Heart left ventricle (tissue), 13 donors: Measurements from ENCODE around the gene CAPN11.

Source experiments
- POLR2A ChIP-seq, 2 donors: fragments of 450-650 bp; IDR thresholded peaks; one replicate each; pipeline ENCODE4 v1.6.1; 2017; ENCODE audit warnings: antibody characterized with exemption in 2 of 2, mild to moderate bottlenecking in 2 of 2, moderate library complexity in 2 of 2
- TF ChIP-seq, protein P1 (sequence below), 12 donors: fragments of 200-600 bp; sonication (generic) in 4 of 12; IDR thresholded peaks; one replicate each; pipeline versions ENCODE4 v1.5.0 to v1.8.0; 2018 to 2022; ENCODE audit warnings: antibody characterized with exemption in 12 of 12, mild to moderate bottlenecking in 5 of 12
- donor health status: ischemic (EF 13 %, LVEDD 7.1; RV severe dilation, severe dysfunction).
- donor health status: DM: no; HTN: yes; CAD: no.
- donor health status: DM: no; HTN: no; CAD: no.
- donor health status: ischemic (EF 25% LVEDD 6.9; RV normal size, moderate dysfunction).
- donor health status: ischemic (EF 25% LVEDD 5.7; RV mildly dilated, moderate dysfunction).
- donor health status: ischemic (EF 35%, LVEDD 5.7; RV mildly dilated, moderate dysfunction).
- donor health status: nonischemic (EF 11% LVEDD 7.7; RV severe dilation, severe dysfunction).
- donor health status: DM: yes; HTN: yes; CAD: no.
- donor health status: PGD.
- donor health status: ischemic (EF 29% LVEDD 5.4; RV normal size, mild dysfunction).
- donor health status: nonischemic (EF 23%, LVEDD 6.1; RV moderate dilation, normal function).

DNA sequence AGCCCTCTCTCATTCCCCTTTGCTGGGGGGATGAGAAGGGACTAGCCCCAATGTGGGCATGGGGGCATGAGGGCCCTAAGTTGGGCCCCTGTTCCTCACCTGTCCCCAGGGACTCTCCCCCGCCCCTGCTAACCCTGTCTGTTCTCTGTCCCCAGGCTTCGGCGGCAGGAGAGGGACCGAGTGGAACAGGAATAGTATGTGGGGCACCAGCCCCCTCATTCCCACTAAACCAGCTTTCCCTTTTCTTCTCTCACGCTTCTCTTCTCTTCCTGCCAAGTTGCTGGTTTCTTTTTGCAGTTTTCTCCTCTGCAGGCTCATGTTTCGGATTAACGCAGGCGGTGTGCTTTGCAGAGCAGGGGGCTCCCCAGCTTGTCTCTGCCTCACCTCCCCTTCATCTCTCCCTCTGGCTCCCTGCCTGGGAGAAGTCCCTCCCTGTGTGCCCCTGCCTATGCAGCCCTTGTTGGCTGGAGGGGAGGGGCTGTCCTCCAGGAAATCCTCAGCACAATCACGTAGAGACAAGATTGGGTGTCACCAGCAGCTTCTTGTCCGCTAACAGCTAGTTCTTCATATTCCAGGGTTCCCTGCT, 23.4 kb upstream of the CAPN11 start:
- TF ChIP-seq, protein P1, sequence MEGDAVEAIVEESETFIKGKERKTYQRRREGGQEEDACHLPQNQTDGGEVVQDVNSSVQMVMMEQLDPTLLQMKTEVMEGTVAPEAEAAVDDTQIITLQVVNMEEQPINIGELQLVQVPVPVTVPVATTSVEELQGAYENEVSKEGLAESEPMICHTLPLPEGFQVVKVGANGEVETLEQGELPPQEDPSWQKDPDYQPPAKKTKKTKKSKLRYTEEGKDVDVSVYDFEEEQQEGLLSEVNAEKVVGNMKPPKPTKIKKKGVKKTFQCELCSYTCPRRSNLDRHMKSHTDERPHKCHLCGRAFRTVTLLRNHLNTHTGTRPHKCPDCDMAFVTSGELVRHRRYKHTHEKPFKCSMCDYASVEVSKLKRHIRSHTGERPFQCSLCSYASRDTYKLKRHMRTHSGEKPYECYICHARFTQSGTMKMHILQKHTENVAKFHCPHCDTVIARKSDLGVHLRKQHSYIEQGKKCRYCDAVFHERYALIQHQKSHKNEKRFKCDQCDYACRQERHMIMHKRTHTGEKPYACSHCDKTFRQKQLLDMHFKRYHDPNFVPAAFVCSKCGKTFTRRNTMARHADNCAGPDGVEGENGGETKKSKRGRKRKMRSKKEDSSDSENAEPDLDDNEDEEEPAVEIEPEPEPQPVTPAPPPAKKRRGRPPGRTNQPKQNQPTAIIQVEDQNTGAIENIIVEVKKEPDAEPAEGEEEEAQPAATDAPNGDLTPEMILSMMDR (IDR thresholded peaks at IDR 0.05), result no peak
- TF ChIP-seq POLR2A (IDR thresholded peaks at IDR 0.05), result no peak
